HEK293 (cell line): ENCODE measurements around the gene CCL19.

ENCODE experiments used
- BCL6B ChIP-seq: fragments of 450-650 bp; formaldehyde crosslinking; IDR thresholded peaks from 2 replicates; pipeline ENCODE4 v1.5.1; 2017; ENCODE audit warnings: missing biosample characterization, missing genetic modification characterization
- ELK4 ChIP-seq: IDR thresholded peaks from 2 replicates; pipeline ENCODE4 v1.6.1; 2011; ENCODE audit warnings: mild to moderate bottlenecking, low read depth, low read length, borderline replicate concordance
- FEZF1 ChIP-seq: fragments of 450-650 bp; formaldehyde crosslinking; IDR thresholded peaks from 2 replicates; pipeline ENCODE4 v1.5.1; 2016; ENCODE audit warnings: missing biosample characterization, missing genetic modification characterization
- HOXC10 ChIP-seq: sonication (generic); formaldehyde crosslinking; IDR thresholded peaks from 2 replicates; pipeline ENCODE4 v1.8.1; 2023; ENCODE audit warnings: mild to moderate bottlenecking, missing genetic modification reagents
- KLF16 ChIP-seq: fragments of 450-650 bp; formaldehyde crosslinking; IDR thresholded peaks from 2 replicates; pipeline ENCODE4 v1.5.1; 2017; ENCODE audit warnings: missing biosample characterization, missing genetic modification characterization
- MYNN ChIP-seq: fragments of 450-650 bp; formaldehyde crosslinking; IDR thresholded peaks from 2 replicates; pipeline ENCODE4 v1.5.1; 2016; ENCODE audit warnings: missing biosample characterization, missing genetic modification characterization, borderline replicate concordance
- PRDM1 ChIP-seq: fragments of 450-650 bp; formaldehyde crosslinking; IDR thresholded peaks from 2 replicates; pipeline ENCODE4; 2016; ENCODE audit warnings: missing biosample characterization, missing genetic modification characterization
- SCRT1 ChIP-seq: fragments of 450-650 bp; formaldehyde crosslinking; IDR thresholded peaks from 2 replicates; pipeline ENCODE4 v1.5.1; 2016; ENCODE audit warnings: missing biosample characterization, missing genetic modification characterization, borderline replicate concordance
- SETDB1 ChIP-seq: IDR thresholded peaks from one replicate; pipeline ENCODE4 v1.6.1; 2017; ENCODE audit warnings: mild to moderate bottlenecking, low read length, moderate library complexity, mixed read lengths; ENCODE audit not compliant: insufficient read length
- TCF7L2 ChIP-seq: IDR thresholded peaks from 2 replicates; pipeline ENCODE4 v1.6.1; 2011; ENCODE audit warnings: low read depth, mild to moderate bottlenecking, inconsistent platforms, low read length, moderate library complexity, borderline replicate concordance
- WT1 ChIP-seq: fragments of 450-650 bp; formaldehyde crosslinking; IDR thresholded peaks from 2 replicates; pipeline ENCODE4 v1.5.1; 2016; ENCODE audit warnings: missing biosample characterization, missing genetic modification characterization
- YY1 ChIP-seq: fragments of 450-650 bp; formaldehyde crosslinking; IDR thresholded peaks from 2 replicates; pipeline ENCODE4 v1.5.1; 2018; ENCODE audit warnings: missing biosample characterization, missing genetic modification characterization
- ZBTB48 ChIP-seq: fragments of 450-650 bp; formaldehyde crosslinking; IDR thresholded peaks from 2 replicates; pipeline ENCODE4 v1.5.1; 2016; ENCODE audit warnings: missing biosample characterization, missing genetic modification characterization
- ZNF10 ChIP-seq: fragments of 450-650 bp; formaldehyde crosslinking; IDR thresholded peaks from 2 replicates; pipeline ENCODE4 v1.5.1; 2017; ENCODE audit warnings: missing biosample characterization, missing genetic modification characterization
- ZNF146 ChIP-seq: fragments of 450-650 bp; formaldehyde crosslinking; IDR thresholded peaks from 2 replicates; pipeline ENCODE4 v1.5.1; 2016; ENCODE audit warnings: missing biosample characterization, missing genetic modification characterization
- ZNF202 ChIP-seq: fragments of 450-650 bp; formaldehyde crosslinking; IDR thresholded peaks from 2 replicates; pipeline ENCODE4 v1.5.1; 2016; ENCODE audit warnings: missing biosample characterization, missing genetic modification characterization, borderline replicate concordance
- ZNF211 ChIP-seq: fragments of 450-650 bp; formaldehyde crosslinking; IDR thresholded peaks from 2 replicates; pipeline ENCODE4 v1.5.1; 2016; ENCODE audit warnings: low read depth, missing biosample characterization, missing genetic modification characterization
- ZNF37A ChIP-seq: fragments of 450-650 bp; IDR thresholded peaks from 2 replicates; pipeline ENCODE4 v1.5.1; 2018; ENCODE audit warnings: missing biosample characterization, missing genetic modification characterization
- ZNF514 ChIP-seq: fragments of 450-650 bp; formaldehyde crosslinking; IDR thresholded peaks from 2 replicates; pipeline ENCODE4 v1.5.1; 2016; ENCODE audit warnings: missing biosample characterization, missing genetic modification characterization
- ZNF654 ChIP-seq: fragments of 450-650 bp; formaldehyde crosslinking; IDR thresholded peaks from 2 replicates; pipeline ENCODE4 v1.5.1; 2016; ENCODE audit warnings: low read depth, missing biosample characterization, missing genetic modification characterization
- ZNF664 ChIP-seq: fragments of 450-650 bp; formaldehyde crosslinking; IDR thresholded peaks from 2 replicates; pipeline ENCODE4 v1.5.1; 2016; ENCODE audit warnings: missing biosample characterization, missing genetic modification characterization
- ZNF768 ChIP-seq: fragments of 450-650 bp; formaldehyde crosslinking; IDR thresholded peaks from 2 replicates; pipeline ENCODE4 v1.5.1; 2018; ENCODE audit warnings: missing biosample characterization, mild to moderate bottlenecking, missing genetic modification characterization
- TF ChIP-seq, protein P1 (sequence below): fragments of 450-650 bp; formaldehyde crosslinking; optimal IDR thresholded peaks from 2 replicates; pipeline ENCODE3; 2016; ENCODE audit warnings: missing biosample characterization, mild to moderate bottlenecking, missing genetic modification characterization
- TF ChIP-seq, protein P2 (sequence below): fragments of 450-650 bp; formaldehyde crosslinking; IDR thresholded peaks from 2 replicates; pipeline ENCODE4 v1.5.1; 2016; ENCODE audit warnings: missing biosample characterization, missing genetic modification characterization
- TF ChIP-seq, protein P3 (sequence below): fragments of 450-650 bp; formaldehyde crosslinking; IDR thresholded peaks from 2 replicates; pipeline ENCODE4 v1.5.1; 2016; ENCODE audit warnings: missing biosample characterization, missing genetic modification characterization
- TF ChIP-seq, protein P4 (sequence below): fragments of 450-650 bp; formaldehyde crosslinking; conservative IDR thresholded peaks from 2 replicates; pipeline ENCODE4 v1.5.1; 2016; ENCODE audit warnings: low read depth, missing biosample characterization, missing genetic modification characterization

The CCL19 gene

DNA sequence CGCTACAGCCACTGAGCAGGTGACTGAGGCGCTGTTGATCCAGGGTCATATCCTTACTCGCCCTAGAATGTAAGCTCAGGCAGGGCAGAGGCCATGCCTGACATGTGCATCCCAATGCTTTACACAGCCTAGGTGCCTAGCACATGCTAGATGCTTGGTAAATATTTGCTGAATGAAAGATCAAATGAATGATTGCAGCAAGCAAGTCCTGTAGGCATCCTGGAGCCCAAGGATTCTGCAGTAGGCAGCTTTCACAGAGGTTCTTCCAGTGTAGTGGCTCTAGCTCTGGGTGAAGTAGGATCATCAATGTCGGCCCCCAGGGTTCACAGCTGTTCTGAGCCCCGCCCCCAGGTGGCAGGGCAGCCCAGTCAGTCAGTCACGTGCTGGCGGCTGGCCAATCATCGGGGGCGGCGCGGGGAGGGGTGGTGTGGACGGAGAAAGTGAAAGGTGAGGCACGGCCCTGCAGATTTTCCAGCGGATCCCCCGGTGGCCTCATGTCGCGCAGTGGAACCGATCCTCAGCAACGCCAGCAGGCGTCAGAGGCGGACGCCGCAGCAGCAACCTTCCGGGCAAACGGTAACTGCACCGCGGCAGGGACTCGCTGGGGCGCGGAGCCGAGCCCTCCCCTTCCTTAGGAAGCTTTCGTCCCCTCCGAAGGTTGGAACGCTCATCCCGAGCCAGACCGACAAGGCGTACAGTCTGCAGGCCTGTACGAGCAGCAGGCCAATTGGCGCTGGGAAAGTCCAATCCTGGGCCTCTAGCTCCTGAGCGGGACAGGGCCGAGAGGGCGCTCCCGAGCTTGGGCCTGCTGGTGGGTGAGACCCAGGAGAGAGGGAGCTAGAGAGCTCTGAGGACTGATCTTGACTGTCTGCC is 44.6 kb downstream of the CCL19 start, which contains the start of gene GALT (continued):
- TF ChIP-seq WT1 (tag by site-specific recombination) (0 out of 2 replicates have a peak, but pooled peaks have one; percentile 22), FEZF1 (tag by site-specific recombination) (no peak), ZNF664 (tag by site-specific recombination) (no peak), MYNN (tag by site-specific recombination) (no peak), PRDM1 (tag by site-specific recombination) (peak; percentile 68), SETDB1 (no peak), YY1 (tag by site-specific recombination) (no peak), HOXC10 (CRISPR knock-in tag) (no peak), BCL6B (tag by site-specific recombination) (no peak), ZBTB48 (tag by site-specific recombination) (peak; percentile 47; the same call in 1 of the 2 replicates), ELK4 (no peak), ZNF514 (tag by site-specific recombination) (no peak), SCRT1 (tag by site-specific recombination) (no peak), ZNF10 (tag by site-specific recombination) (no peak), ZNF768 (tag by site-specific recombination) (no peak), KLF16 (tag by site-specific recombination) (peak; percentile 66), ZNF654 (tag by site-specific recombination) (no peak), ZNF211 (tag by site-specific recombination) (no peak), TCF7L2 (no peak), ZNF37A (tag by site-specific recombination) (no peak), ZNF202 (tag by site-specific recombination) (no peak), ZNF146 (tag by site-specific recombination) (no peak)
- TF ChIP-seq, protein P1, sequence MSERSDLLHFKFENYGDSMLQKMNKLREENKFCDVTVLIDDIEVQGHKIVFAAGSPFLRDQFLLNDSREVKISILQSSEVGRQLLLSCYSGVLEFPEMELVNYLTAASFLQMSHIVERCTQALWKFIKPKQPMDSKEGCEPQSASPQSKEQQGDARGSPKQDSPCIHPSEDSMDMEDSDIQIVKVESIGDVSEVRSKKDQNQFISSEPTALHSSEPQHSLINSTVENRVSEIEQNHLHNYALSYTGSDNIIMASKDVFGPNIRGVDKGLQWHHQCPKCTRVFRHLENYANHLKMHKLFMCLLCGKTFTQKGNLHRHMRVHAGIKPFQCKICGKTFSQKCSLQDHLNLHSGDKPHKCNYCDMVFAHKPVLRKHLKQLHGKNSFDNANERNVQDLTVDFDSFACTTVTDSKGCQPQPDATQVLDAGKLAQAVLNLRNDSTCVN (tag by site-specific recombination): peak; percentile 57
- TF ChIP-seq, protein P2, sequence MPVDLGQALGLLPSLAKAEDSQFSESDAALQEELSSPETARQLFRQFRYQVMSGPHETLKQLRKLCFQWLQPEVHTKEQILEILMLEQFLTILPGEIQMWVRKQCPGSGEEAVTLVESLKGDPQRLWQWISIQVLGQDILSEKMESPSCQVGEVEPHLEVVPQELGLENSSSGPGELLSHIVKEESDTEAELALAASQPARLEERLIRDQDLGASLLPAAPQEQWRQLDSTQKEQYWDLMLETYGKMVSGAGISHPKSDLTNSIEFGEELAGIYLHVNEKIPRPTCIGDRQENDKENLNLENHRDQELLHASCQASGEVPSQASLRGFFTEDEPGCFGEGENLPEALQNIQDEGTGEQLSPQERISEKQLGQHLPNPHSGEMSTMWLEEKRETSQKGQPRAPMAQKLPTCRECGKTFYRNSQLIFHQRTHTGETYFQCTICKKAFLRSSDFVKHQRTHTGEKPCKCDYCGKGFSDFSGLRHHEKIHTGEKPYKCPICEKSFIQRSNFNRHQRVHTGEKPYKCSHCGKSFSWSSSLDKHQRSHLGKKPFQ (tag by site-specific recombination): no peak
- TF ChIP-seq, protein P3, sequence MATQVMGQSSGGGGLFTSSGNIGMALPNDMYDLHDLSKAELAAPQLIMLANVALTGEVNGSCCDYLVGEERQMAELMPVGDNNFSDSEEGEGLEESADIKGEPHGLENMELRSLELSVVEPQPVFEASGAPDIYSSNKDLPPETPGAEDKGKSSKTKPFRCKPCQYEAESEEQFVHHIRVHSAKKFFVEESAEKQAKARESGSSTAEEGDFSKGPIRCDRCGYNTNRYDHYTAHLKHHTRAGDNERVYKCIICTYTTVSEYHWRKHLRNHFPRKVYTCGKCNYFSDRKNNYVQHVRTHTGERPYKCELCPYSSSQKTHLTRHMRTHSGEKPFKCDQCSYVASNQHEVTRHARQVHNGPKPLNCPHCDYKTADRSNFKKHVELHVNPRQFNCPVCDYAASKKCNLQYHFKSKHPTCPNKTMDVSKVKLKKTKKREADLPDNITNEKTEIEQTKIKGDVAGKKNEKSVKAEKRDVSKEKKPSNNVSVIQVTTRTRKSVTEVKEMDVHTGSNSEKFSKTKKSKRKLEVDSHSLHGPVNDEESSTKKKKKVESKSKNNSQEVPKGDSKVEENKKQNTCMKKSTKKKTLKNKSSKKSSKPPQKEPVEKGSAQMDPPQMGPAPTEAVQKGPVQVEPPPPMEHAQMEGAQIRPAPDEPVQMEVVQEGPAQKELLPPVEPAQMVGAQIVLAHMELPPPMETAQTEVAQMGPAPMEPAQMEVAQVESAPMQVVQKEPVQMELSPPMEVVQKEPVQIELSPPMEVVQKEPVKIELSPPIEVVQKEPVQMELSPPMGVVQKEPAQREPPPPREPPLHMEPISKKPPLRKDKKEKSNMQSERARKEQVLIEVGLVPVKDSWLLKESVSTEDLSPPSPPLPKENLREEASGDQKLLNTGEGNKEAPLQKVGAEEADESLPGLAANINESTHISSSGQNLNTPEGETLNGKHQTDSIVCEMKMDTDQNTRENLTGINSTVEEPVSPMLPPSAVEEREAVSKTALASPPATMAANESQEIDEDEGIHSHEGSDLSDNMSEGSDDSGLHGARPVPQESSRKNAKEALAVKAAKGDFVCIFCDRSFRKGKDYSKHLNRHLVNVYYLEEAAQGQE (tag by site-specific recombination): no peak
- TF ChIP-seq, protein P4, sequence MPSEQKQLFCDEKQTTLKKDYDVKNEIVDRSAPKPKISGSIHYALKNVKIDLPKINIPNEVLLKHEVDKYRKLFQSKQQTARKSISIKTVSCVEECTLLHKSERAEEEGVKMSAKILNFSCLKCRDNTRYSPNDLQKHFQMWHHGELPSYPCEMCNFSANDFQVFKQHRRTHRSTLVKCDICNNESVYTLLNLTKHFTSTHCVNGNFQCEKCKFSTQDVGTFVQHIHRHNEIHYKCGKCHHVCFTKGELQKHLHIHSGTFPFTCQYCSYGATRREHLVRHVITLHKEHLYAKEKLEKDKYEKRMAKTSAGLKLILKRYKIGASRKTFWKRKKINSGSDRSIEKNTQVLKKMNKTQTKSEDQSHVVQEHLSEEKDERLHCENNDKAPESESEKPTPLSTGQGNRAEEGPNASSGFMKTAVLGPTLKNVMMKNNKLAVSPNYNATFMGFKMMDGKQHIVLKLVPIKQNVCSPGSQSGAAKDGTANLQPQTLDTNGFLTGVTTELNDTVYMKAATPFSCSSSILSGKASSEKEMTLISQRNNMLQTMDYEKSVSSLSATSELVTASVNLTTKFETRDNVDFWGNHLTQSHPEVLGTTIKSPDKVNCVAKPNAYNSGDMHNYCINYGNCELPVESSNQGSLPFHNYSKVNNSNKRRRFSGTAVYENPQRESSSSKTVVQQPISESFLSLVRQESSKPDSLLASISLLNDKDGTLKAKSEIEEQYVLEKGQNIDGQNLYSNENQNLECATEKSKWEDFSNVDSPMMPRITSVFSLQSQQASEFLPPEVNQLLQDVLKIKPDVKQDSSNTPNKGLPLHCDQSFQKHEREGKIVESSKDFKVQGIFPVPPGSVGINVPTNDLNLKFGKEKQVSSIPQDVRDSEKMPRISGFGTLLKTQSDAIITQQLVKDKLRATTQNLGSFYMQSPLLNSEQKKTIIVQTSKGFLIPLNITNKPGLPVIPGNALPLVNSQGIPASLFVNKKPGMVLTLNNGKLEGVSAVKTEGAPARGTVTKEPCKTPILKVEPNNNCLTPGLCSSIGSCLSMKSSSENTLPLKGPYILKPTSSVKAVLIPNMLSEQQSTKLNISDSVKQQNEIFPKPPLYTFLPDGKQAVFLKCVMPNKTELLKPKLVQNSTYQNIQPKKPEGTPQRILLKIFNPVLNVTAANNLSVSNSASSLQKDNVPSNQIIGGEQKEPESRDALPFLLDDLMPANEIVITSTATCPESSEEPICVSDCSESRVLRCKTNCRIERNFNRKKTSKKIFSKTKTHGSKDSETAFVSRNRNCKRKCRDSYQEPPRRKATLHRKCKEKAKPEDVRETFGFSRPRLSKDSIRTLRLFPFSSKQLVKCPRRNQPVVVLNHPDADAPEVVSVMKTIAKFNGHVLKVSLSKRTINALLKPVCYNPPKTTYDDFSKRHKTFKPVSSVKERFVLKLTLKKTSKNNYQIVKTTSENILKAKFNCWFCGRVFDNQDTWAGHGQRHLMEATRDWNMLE (tag by site-specific recombination): no peak
